Esophagus muscularis mucosa (tissue), 4 donors: ENCODE measurements around the gene ASIC2. TPM values are rescaled to one million over a fixed set of nuclear protein-coding genes. Genes with fewer than 3 reads are reported as not detected.

Experiments used
- DNase-seq: peaks from one replicate; pipeline ENCODE4 v3.0.0-alpha.2; 2017; ENCODE audit errors: extremely low spot score
- H3K27ac ChIP-seq, 4 donors: fragments of 200-600 bp; sonication (generic); replicated peaks in 1 of 4; 1 replicate in 3 of 4; 2 replicates in 1 of 4; pipeline ENCODE4 v1.5.1; 2016 to 2019; ENCODE audit warnings: mild to moderate bottlenecking in 1 of 4
- H3K27me3 ChIP-seq, 4 donors: fragments of 200-600 bp; sonication (generic); one replicate each; pipeline versions ENCODE4 v1.5.1 to v1.6.0; 2016 to 2019
- H3K36me3 ChIP-seq, 4 donors: fragments of 200-600 bp; sonication (generic); one replicate each; pipeline ENCODE4 v1.5.1; 2016 to 2019
- H3K4me1 ChIP-seq, 4 donors: fragments of 200-600 bp; sonication (generic); one replicate each; pipeline ENCODE4 v1.5.1; 2016 to 2019
- H3K4me3 ChIP-seq, 4 donors: fragments of 200-600 bp; sonication (generic); 1 replicate in 2 of 4; 2 replicates in 2 of 4; pipeline ENCODE4 v1.5.1; 2016 to 2019; ENCODE audit warnings: mild to moderate bottlenecking in 4 of 4, moderate library complexity in 1 of 4
- H3K9me3 ChIP-seq, 4 donors: fragments of 200-600 bp; sonication (generic); 1 replicate in 3 of 4; 2 replicates in 1 of 4; pipeline ENCODE4 v1.5.1; 2016 to 2019
- CTCF ChIP-seq, 3 experiments: fragments of 200-600 bp in 2 of 3; fragments of 450-650 bp in 1 of 3; sonication (generic) in 2 of 3; IDR thresholded peaks; one replicate each; pipeline ENCODE4 v1.5.1; 2017 to 2019; ENCODE audit warnings: antibody characterized with exemption in 3 of 3, mild to moderate bottlenecking in 2 of 3, moderate library complexity in 1 of 3
- EP300 ChIP-seq: sonication (generic); formaldehyde crosslinking; IDR thresholded peaks from one replicate; pipeline ENCODE4 v1.6.1; 2017; ENCODE audit warnings: antibody characterized with exemption
- POLR2A ChIP-seq: fragments of 450-650 bp; IDR thresholded peaks from one replicate; pipeline ENCODE4 v1.6.1; 2017; ENCODE audit warnings: antibody characterized with exemption, moderate library complexity, mild to moderate bottlenecking, low read depth
- POLR2AphosphoS5 ChIP-seq, 2 donors: sonication (generic); formaldehyde crosslinking; IDR thresholded peaks; one replicate each; pipeline ENCODE4 v1.6.1; 2017; ENCODE audit warnings: antibody characterized with exemption in 2 of 2
- WGBS: methylation state at CpG from one replicate; pipeline ENCODE4 v1.1.5; 2018; 5-methylcytosine and 5-hydroxymethylcytosine counted together
- intact Hi-C: fragments of 100-400 bp; cut with DNase I; formaldehyde crosslinking; loops from one replicate; pipeline ENCODE4 v1.15.1; 2023
- total RNA-seq, 4 donors: library from RNA; depleted of rRNA; stranded (reverse); fragments of >200 nt; gene quantifications; one replicate each; pipeline versions ENCODE4 v1.1.0 to v1.2.1, GENCODE V29; 2016

ASIC2 gene
- total RNA-seq, 4 donors from 2014 or later, result 0.13 TPM; not detected in 3

GRCh38 chr17:33014751-33015150, 278.3 kb downstream of the ASIC2 start:
- H3K9me3 ChIP-seq, result no peaks in the 10 kb centered on the region
- DNase-seq, result no peak
- no peak overlapping the region for H3K4me3 ChIP-seq
- no peak overlapping the region for H3K27ac ChIP-seq
- no peak for TF ChIP-seq POLR2A
- TF ChIP-seq POLR2AphosphoS5 (IDR thresholded peaks at IDR 0.05), result no peak
- TF ChIP-seq CTCF (IDR thresholded peaks at IDR 0.05), result no peak
- TF ChIP-seq EP300, result no peak
- no peaks in the 10 kb centered on the region for H3K36me3 ChIP-seq
- 41% methylated on average over 7 of the region's 7 CpGs for WGBS
- no peaks in the 10 kb centered on the region for H3K4me1 ChIP-seq
- H3K27me3 ChIP-seq, result peaks cover 0 to 5% (median 0%) of the 10 kb centered on the region in 4 donors
- intact Hi-C loops, result no loop called here

- no peaks in the 10 kb centered on the region for H3K36me3 ChIP-seq
- intact Hi-C loops, result no loop called here
- TF ChIP-seq POLR2A, result no peak
- TF ChIP-seq POLR2AphosphoS5 (IDR thresholded peaks at IDR 0.05), result no peak
- no peak for TF ChIP-seq EP300
- TF ChIP-seq CTCF (IDR thresholded peaks at IDR 0.05), result no peak
- whole genome bisulfite sequencing, result 89% methylated on average over 18 of the region's 18 CpGs
- H3K4me3 ChIP-seq, result no peak overlapping the region
- no peak overlapping the region for H3K27ac ChIP-seq
- H3K27me3 ChIP-seq, result peaks cover 0 to 5% (median 0%) of the 10 kb centered on the region in 4 donors
- no peaks in the 10 kb centered on the region for H3K4me1 ChIP-seq
- no peaks in the 10 kb centered on the region for H3K9me3 ChIP-seq
- no peak for DNase-seq
Observed at GRCh38 chr17:33013596-33014375, 279.3 kb downstream of the ASIC2 start.

- peaks cover 0 to 6% (median 0%) of the 10 kb centered on the region in 4 donors for H3K27me3 ChIP-seq
- TF ChIP-seq CTCF (IDR thresholded peaks at IDR 0.05), result no peak
- TF ChIP-seq POLR2A, result no peak
- no peak for TF ChIP-seq POLR2AphosphoS5 (IDR thresholded peaks at IDR 0.05)
- no peak for TF ChIP-seq EP300
- DNase-seq, result no peak
- no peak overlapping the region for H3K27ac ChIP-seq
- no peak overlapping the region for H3K4me3 ChIP-seq
- H3K36me3 ChIP-seq, result no peaks in the 10 kb centered on the region
- H3K9me3 ChIP-seq, result no peaks in the 10 kb centered on the region
- 69% methylated on average over 8 of the region's 8 CpGs for WGBS
- intact Hi-C loops, result no loop called here
- no peaks in the 10 kb centered on the region for H3K4me1 ChIP-seq
Observed at GRCh38 chr17:33012522-33013033, 280.5 kb downstream of the ASIC2 start.

GRCh38 chr17:33009636-33010035, 283.5 kb downstream of the ASIC2 start:
- Histone ChIP-seq H3K4me1 (no peaks in the 10 kb centered on the region), H3K36me3 (no peaks in the 10 kb centered on the region), H3K27me3 (peaks cover 0 to 20% (median 0%) of the 10 kb centered on the region in 4 donors), H3K4me3 (no peak overlapping the region), H3K9me3 (no peaks in the 10 kb centered on the region), H3K27ac (no peak overlapping the region)
- DNase-seq, result no peak
- TF ChIP-seq EP300 (no peak), POLR2AphosphoS5 (IDR thresholded peaks at IDR 0.05) (no peak)
- intact Hi-C loops, result no loop called here
- 78% methylated on average over 9 of the region's 9 CpGs for WGBS

GRCh38 chr17:33007186-33007585, 285.9 kb downstream of the ASIC2 start:
- H3K27ac ChIP-seq, result no peak overlapping the region
- H3K4me3 ChIP-seq, result no peak overlapping the region
- no peaks in the 10 kb centered on the region for H3K36me3 ChIP-seq
- no peak for TF ChIP-seq EP300
- TF ChIP-seq POLR2AphosphoS5 (IDR thresholded peaks at IDR 0.05), result no peak
- TF ChIP-seq POLR2A, result no peak
- no peak for TF ChIP-seq CTCF (IDR thresholded peaks at IDR 0.05)
- H3K9me3 ChIP-seq, result no peaks in the 10 kb centered on the region
- 86% methylated on average over 7 of the region's 7 CpGs for WGBS
- peaks cover 0 to 18% (median 0%) of the 10 kb centered on the region in 4 donors for H3K27me3 ChIP-seq
- DNase-seq, result no peak
- H3K4me1 ChIP-seq, result no peaks in the 10 kb centered on the region
- intact Hi-C loops, result no loop called here
